HepG2 (cell line): ENCODE results near the gene NDUFB7. TPM values are rescaled to one million over a fixed set of nuclear protein-coding genes. Genes with fewer than 3 reads are reported as not detected.

ENCODE experiments used
- AKAP8 ChIP-seq: sonication (generic); formaldehyde crosslinking; IDR thresholded peaks from 2 replicates; pipeline ENCODE4 v1.5.1; 2020; ENCODE audit warnings: mild to moderate bottlenecking, missing genetic modification reagents
- BHLHE40 ChIP-seq: IDR thresholded peaks from 2 replicates; pipeline ENCODE4 v1.6.1; 2011; ENCODE audit warnings: low read length, improper control_type of control experiment
- DR1 ChIP-seq: sonication (generic); formaldehyde crosslinking; IDR thresholded peaks from 2 replicates; pipeline ENCODE4 v1.8.0; 2021; ENCODE audit warnings: mild to moderate bottlenecking, missing genetic modification reagents, inconsistent platforms
- FOXA3 ChIP-seq: IDR thresholded peaks from 2 replicates; pipeline ENCODE4 v1.6.1; 2016; ENCODE audit warnings: missing genetic modification reagents, missing compliant biosample characterization
- JDP2 ChIP-seq: sonication (generic); formaldehyde crosslinking; IDR thresholded peaks from 2 replicates; pipeline ENCODE4 v1.8.1; 2022; ENCODE audit warnings: missing genetic modification reagents, borderline replicate concordance
- NFATC3 ChIP-seq: sonication (generic); formaldehyde crosslinking; IDR thresholded peaks from 2 replicates; pipeline ENCODE4 v1.5.1; 2020; ENCODE audit warnings: mild to moderate bottlenecking, missing genetic modification reagents
- PITX1 ChIP-seq: sonication (generic); formaldehyde crosslinking; IDR thresholded peaks from 2 replicates; pipeline ENCODE4 v1.5.1; 2020; ENCODE audit warnings: mild to moderate bottlenecking, missing genetic modification reagents
- PRMT3 ChIP-seq: sonication (generic); formaldehyde crosslinking; IDR thresholded peaks from 2 replicates; pipeline ENCODE4 v1.8.1; 2022; ENCODE audit warnings: low read depth, mild to moderate bottlenecking, moderate library complexity, missing genetic modification reagents, borderline replicate concordance
- ZNF33A ChIP-seq: sonication (generic); formaldehyde crosslinking; IDR thresholded peaks from 2 replicates; pipeline ENCODE4 v1.5.1; 2020; ENCODE audit warnings: missing genetic modification reagents, mild to moderate bottlenecking, moderate library complexity, borderline replicate concordance
- ZNF510 ChIP-seq: sonication (generic); formaldehyde crosslinking; IDR thresholded peaks from 2 replicates; pipeline ENCODE4 v1.4.0; 2020; ENCODE audit warnings: low read depth, mild to moderate bottlenecking, missing genetic modification reagents
- ZSCAN9 ChIP-seq: IDR thresholded peaks from 2 replicates; pipeline ENCODE4 v1.6.1; 2016; ENCODE audit warnings: borderline replicate concordance
- polyA plus RNA-seq, 8 experiments: library from polyadenylated mRNA; depleted of rRNA in 3 of 8; stranded (reverse) in 7 of 8; unstranded in 1 of 8; fragments of >200 nt; fragmentation: Illumina TruSeq in 4 of 8; extraction: Trizol in 4 of 8; gene quantifications; 2 replicates each; pipeline versions ENCODE4 v1.2.1 to v1.2.3, GENCODE V29; 2011 to 2016; ENCODE audit warnings: low read depth in 4 of 8, missing spikeins in 1 of 8, mixed read lengths in 1 of 8; ENCODE audit not compliant: insufficient read depth in 1 of 8
- total RNA-seq, 5 experiments: library from RNA; depleted of rRNA; stranded (reverse); fragments of >200 nt; fragmentation: Illumina TruSeq; extraction: Trizol; gene quantifications; 2 replicates each; pipeline ENCODE4 v1.2.3, GENCODE V29; 2016; ENCODE audit warnings: low read depth in 1 of 5
- TF ChIP-seq, protein P1 (sequence below): IDR thresholded peaks from 2 replicates; pipeline ENCODE4 v1.6.1; 2016; ENCODE audit warnings: mild to moderate bottlenecking, missing biosample characterization, missing genetic modification reagents
- TF ChIP-seq, protein P2 (sequence below): sonication (generic); formaldehyde crosslinking; IDR thresholded peaks from 2 replicates; pipeline ENCODE4 v1.4.0; 2020; ENCODE audit warnings: mild to moderate bottlenecking, missing genetic modification reagents
- TF ChIP-seq, protein P3 (sequence below): IDR thresholded peaks from 2 replicates; pipeline ENCODE4 v1.6.1; 2012; ENCODE audit warnings: low read length, improper control_type of control experiment
- TF ChIP-seq, protein P4 (sequence below): sonication (generic); formaldehyde crosslinking; conservative IDR thresholded peaks from 2 replicates; pipeline ENCODE4 v1.5.0; 2020; ENCODE audit warnings: missing genetic modification reagents
- TF ChIP-seq, protein P5 (sequence below): sonication (generic); formaldehyde crosslinking; IDR thresholded peaks from 2 replicates; pipeline ENCODE4 v1.5.0; 2020; ENCODE audit warnings: mild to moderate bottlenecking, missing genetic modification reagents
- TF ChIP-seq, protein P6 (sequence below): sonication (generic); formaldehyde crosslinking; IDR thresholded peaks from 2 replicates; pipeline ENCODE4 v1.9.0; 2021; ENCODE audit warnings: missing genetic modification reagents, borderline replicate concordance

The NDUFB7 gene
- total and polyA plus RNA-seq, 2 of the 13 experiments (the other 11 are each of a cell fraction or from before 2014, with no cell fraction given), result 156 to 198 TPM

DNA sequence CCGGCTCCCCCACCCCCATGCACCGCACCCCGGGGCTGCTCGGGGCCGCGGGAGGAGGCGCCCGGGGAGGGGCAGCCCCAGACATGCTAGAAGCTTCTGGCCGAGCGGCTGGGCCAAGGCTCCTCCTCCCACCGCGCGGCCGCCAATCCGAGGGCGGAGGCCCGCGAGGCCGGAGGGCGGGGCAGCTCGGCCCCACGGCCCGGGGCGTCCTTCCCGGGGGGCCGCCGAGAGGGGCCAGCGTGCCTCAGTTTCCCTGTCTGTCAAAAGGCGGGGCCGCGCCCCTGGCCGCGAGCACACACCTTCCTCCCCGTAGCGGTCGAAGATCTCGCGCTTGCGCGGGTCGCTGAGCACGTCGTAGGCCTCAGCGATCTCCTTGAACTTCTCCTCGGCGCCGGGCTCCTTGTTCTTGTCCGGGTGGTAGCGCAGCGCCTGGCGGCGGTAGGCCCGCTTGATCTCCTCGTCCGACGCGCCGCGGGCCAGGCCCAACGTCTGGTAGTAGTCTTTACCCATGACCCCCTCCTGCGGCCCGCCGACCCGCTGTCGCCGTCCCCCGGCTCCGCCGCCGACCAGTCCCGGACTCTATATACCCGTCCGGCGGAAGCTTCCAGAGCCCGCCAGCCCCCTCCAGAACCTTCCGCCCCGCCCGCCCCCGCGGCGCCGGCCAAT, 53.9 kb downstream of the NDUFB7 start, which contains the start of gene DNAJB1 (continued):
- TF ChIP-seq DR1 (CRISPR knock-in tag) (peak; percentile 77; the same call in 1 of the 2 replicates), ZNF33A (CRISPR knock-in tag) (no peak), PRMT3 (no peak), AKAP8 (CRISPR knock-in tag) (no peak), ZNF510 (CRISPR knock-in tag) (peak; percentile 62; the same call in 1 of the 2 replicates), BHLHE40 (no peak; the same call in 1 of the 2 replicates), FOXA3 (CRISPR knock-in tag) (no peak), ZSCAN9 (CRISPR knock-in tag) (no peak; the same call in 1 of the 2 replicates), NFATC3 (CRISPR knock-in tag) (no peak; the same call in 1 of the 2 replicates), PITX1 (no peak; the same call in 1 of the 2 replicates), JDP2 (CRISPR knock-in tag) (no peak)
- TF ChIP-seq, protein P1, sequence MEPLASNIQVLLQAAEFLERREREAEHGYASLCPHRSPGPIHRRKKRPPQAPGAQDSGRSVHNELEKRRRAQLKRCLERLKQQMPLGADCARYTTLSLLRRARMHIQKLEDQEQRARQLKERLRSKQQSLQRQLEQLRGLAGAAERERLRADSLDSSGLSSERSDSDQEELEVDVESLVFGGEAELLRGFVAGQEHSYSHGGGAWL (CRISPR knock-in tag), result peak; percentile 81; the same call in 1 of the 2 replicates
- TF ChIP-seq, protein P2, sequence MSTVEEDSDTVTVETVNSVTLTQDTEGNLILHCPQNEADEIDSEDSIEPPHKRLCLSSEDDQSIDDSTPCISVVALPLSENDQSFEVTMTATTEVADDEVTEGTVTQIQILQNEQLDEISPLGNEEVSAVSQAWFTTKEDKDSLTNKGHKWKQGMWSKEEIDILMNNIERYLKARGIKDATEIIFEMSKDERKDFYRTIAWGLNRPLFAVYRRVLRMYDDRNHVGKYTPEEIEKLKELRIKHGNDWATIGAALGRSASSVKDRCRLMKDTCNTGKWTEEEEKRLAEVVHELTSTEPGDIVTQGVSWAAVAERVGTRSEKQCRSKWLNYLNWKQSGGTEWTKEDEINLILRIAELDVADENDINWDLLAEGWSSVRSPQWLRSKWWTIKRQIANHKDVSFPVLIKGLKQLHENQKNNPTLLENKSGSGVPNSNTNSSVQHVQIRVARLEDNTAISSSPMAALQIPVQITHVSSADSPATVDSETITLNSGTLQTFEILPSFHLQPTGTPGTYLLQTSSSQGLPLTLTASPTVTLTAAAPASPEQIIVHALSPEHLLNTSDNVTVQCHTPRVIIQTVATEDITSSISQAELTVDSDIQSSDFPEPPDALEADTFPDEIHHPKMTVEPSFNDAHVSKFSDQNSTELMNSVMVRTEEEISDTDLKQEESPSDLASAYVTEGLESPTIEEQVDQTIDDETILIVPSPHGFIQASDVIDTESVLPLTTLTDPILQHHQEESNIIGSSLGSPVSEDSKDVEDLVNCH (CRISPR knock-in tag), result no peak
- TF ChIP-seq, protein P3, sequence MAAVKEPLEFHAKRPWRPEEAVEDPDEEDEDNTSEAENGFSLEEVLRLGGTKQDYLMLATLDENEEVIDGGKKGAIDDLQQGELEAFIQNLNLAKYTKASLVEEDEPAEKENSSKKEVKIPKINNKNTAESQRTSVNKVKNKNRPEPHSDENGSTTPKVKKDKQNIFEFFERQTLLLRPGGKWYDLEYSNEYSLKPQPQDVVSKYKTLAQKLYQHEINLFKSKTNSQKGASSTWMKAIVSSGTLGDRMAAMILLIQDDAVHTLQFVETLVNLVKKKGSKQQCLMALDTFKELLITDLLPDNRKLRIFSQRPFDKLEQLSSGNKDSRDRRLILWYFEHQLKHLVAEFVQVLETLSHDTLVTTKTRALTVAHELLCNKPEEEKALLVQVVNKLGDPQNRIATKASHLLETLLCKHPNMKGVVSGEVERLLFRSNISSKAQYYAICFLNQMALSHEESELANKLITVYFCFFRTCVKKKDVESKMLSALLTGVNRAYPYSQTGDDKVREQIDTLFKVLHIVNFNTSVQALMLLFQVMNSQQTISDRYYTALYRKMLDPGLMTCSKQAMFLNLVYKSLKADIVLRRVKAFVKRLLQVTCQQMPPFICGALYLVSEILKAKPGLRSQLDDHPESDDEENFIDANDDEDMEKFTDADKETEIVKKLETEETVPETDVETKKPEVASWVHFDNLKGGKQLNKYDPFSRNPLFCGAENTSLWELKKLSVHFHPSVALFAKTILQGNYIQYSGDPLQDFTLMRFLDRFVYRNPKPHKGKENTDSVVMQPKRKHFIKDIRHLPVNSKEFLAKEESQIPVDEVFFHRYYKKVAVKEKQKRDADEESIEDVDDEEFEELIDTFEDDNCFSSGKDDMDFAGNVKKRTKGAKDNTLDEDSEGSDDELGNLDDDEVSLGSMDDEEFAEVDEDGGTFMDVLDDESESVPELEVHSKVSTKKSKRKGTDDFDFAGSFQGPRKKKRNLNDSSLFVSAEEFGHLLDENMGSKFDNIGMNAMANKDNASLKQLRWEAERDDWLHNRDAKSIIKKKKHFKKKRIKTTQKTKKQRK, result no peak
- TF ChIP-seq, protein P4, sequence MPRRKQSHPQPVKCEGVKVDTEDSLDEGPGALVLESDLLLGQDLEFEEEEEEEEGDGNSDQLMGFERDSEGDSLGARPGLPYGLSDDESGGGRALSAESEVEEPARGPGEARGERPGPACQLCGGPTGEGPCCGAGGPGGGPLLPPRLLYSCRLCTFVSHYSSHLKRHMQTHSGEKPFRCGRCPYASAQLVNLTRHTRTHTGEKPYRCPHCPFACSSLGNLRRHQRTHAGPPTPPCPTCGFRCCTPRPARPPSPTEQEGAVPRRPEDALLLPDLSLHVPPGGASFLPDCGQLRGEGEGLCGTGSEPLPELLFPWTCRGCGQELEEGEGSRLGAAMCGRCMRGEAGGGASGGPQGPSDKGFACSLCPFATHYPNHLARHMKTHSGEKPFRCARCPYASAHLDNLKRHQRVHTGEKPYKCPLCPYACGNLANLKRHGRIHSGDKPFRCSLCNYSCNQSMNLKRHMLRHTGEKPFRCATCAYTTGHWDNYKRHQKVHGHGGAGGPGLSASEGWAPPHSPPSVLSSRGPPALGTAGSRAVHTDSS (CRISPR knock-in tag), result no peak
- TF ChIP-seq, protein P5, sequence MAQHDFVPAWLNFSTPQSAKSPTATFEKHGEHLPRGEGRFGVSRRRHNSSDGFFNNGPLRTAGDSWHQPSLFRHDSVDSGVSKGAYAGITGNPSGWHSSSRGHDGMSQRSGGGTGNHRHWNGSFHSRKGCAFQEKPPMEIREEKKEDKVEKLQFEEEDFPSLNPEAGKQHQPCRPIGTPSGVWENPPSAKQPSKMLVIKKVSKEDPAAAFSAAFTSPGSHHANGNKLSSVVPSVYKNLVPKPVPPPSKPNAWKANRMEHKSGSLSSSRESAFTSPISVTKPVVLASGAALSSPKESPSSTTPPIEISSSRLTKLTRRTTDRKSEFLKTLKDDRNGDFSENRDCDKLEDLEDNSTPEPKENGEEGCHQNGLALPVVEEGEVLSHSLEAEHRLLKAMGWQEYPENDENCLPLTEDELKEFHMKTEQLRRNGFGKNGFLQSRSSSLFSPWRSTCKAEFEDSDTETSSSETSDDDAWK (CRISPR knock-in tag), result no peak
- TF ChIP-seq, protein P6, sequence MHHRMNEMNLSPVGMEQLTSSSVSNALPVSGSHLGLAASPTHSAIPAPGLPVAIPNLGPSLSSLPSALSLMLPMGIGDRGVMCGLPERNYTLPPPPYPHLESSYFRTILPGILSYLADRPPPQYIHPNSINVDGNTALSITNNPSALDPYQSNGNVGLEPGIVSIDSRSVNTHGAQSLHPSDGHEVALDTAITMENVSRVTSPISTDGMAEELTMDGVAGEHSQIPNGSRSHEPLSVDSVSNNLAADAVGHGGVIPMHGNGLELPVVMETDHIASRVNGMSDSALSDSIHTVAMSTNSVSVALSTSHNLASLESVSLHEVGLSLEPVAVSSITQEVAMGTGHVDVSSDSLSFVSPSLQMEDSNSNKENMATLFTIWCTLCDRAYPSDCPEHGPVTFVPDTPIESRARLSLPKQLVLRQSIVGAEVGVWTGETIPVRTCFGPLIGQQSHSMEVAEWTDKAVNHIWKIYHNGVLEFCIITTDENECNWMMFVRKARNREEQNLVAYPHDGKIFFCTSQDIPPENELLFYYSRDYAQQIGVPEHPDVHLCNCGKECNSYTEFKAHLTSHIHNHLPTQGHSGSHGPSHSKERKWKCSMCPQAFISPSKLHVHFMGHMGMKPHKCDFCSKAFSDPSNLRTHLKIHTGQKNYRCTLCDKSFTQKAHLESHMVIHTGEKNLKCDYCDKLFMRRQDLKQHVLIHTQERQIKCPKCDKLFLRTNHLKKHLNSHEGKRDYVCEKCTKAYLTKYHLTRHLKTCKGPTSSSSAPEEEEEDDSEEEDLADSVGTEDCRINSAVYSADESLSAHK (CRISPR knock-in tag), result no peak
